GF-D8 (cell line): ENCODE measurements around the gene LRRC74B.
"Not testable (repeated sequence)": the region's sequence is repeated elsewhere in the genome, so short reads cannot be mapped to it uniquely, and the experiment has no call there.

ENCODE experiments used
- DNase-seq: peaks from one replicate; lab custom pipeline; 2025; lab: John Stamatoyannopoulos, UW

Gene LRRC74B

DNA sequence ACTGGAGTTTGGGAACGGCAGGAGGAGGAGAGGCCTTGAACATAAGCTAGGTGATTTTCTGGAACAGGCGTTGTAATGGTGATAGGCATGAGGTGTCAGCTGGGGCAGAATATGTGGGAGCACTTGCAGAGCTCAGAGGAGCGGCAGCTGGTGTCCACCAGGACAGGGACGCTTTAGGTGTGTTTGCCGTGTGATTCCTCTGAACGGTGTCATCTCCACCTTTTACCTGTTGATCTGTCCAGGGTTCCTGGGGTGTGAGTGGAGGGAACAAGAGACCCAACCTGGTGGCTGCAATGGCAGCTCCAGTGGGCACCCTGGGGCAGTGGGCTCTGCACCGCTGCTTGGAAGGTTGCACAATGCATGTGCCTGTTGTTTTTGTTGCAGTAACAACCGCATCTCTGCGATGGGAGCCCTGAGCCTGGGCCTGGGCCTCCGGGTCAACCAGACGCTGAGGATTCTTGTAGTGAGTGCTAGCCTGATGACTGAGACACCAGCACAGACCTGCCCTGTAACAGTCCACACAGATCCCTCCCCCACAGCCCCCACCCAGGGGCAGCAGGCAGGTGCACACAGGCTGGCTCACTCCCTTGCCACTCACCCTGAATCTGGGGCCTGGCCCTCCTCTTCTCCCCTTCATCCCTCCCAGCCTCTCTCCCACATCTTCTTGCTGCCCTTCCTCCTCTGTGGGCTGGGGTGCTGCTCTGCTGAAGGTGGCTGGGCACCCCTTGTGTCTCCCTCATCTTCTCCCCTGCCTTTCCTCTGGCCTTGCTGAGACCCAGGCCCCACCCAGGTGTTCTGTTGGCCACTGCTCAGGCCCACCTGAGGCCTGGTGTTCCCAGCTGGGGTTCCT lies 9.2 kb downstream of the LRRC74B start:
- no peak for DNase-seq

DNA sequence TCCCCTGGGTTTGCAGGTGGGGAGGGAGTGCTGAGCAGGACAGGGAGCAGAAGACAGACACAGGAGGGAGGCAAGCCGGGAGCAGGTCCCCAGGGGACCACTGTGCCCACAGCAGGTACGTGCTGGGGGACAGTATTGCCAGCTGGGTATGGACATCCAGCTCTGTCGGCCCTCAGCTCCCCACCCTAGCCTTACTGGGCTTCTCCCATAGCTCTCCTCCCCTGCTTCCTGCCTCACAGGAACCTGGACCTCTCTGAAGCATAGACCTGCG lies 9.8 kb downstream of the LRRC74B start:
- DNase-seq = no peak

DNA sequence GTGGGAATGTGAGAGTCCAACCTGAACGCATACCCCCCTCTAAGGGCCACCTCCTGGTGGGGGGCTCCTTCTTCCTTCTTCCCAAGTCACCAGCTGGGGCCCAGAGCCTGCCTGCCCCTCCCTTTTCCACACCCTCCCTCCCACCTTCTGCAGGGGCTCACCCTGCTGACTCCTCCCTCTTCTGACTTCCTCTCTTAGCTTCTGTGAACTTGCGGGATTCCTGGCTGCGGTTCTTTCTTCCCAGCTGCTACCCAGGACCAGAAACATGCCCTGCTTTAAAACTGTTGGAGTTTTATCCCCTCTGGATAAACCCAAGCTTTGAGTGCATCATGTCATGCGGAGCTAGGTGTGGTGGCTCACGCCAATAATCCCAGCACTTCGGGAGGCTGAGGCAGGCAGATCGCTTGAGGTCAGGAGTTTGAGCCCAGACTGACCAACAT lies 10.2 kb downstream of the LRRC74B start:
- DNase-seq = no peak

DNA sequence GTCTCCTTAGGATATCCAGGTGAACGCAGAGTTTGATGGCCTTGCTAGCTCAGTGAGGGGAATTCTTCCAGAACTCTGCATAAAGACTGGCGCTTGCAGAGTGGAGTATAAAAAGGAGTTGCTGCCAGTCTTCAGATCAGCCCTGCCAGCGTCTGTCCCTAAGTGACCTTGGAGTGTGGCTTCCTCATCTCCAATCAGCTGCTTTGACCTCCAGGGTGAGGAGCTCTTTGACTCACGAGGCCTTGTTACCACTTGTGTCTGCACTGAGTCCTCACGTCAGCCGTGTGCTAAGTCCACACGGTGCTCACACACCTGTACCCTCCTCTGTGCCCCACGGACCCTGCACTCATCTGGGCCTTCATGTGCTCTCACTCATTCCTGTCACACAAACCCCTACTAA lies 14.6 kb downstream of the LRRC74B start:
- not testable (repeated sequence) for DNase-seq

DNA sequence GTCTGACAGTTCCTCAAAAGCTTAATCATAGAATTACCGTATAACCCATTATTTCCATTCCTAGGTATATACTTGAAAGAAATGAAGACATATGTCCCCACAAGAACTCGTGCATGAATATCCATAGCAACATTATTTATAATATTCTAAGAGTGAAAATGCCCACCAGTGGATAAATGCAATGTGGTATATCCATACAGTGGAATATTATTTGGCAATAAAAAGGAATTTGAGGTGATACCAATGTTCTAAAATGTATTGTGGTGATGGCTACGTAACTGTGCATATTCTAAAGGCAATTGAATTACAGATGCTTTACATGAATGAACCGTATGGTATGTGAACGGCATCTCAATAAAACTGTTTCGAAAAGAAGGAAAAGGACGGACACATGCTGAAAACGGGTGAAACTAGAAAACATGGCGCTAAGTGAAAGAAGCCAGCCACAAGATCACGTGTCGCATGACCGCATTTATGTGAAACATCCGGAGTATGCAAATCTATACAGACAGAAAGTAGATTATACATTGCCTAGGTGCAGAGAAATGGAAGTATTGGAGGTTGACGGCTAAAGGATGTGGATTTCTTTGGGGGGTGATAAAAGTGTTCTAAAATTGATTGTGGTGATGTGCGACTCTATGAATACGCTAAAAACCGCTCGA lies 16.0 kb downstream of the LRRC74B start:
- DNase-seq = not testable (repeated sequence)

DNA sequence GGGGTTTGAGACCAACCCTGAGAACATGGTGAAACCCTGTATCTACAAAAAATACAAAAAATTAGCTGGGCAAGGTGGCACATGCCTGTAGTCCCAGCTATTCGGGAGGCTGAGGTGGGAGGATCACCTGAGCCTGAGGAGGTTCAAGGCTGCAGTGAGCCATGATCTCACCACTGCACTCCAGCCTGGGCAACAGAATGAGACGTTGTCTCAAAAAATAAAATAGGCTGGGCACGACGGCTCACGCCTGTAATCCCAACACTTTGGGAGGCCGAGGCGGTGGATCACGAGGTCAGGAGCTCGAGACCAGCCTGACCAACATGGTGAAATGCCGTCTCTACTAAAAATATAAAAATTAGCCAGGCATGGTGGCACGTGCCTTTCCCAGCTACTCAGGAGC lies 18.7 kb downstream of the LRRC74B start:
- not testable (repeated sequence) for DNase-seq

DNA sequence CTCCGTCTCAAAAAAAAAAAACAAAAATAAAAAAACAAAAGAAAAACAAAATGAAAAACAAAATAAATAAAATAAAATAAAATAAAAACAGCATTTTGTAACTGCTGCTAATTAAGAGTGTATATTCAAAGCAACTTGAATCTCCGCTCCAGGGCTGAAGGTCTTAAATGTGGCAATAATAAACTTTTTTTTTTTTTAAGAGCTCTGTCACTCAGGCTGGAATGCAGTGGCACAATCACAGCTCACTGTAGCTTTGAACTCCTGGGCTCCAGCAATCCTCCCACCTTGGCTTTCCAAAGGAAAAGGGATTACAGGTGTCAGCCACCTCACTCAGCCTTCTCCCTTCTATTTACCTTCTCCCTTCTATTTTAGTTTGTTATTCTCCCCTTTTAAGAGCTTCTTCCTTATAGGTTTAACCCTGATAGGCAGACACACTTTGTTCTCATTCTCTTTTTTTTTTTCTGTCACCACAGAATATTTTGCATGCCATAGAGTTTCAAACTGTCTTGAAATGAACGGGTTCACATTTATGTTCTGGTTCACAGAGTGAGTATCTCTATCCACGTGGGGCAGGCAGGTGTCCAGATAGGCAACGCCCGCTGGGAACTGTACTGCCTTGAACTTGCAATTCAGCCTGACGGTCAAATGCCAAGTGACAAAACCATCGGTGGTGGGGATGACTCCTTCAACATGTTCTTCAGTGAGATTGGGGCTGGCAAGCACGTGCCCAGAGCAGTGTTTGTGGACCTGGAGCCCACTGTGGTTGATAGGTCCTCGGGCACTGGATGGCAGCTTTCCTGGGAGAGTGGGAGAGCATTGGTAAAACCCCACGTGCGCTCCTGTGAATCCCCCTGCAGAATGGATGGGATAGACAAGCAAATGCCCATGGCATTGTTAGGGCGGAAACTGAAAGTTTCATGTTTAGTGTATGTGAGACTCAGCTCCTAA lies 19.4 kb downstream of the LRRC74B start:
- no peak for DNase-seq

DNA sequence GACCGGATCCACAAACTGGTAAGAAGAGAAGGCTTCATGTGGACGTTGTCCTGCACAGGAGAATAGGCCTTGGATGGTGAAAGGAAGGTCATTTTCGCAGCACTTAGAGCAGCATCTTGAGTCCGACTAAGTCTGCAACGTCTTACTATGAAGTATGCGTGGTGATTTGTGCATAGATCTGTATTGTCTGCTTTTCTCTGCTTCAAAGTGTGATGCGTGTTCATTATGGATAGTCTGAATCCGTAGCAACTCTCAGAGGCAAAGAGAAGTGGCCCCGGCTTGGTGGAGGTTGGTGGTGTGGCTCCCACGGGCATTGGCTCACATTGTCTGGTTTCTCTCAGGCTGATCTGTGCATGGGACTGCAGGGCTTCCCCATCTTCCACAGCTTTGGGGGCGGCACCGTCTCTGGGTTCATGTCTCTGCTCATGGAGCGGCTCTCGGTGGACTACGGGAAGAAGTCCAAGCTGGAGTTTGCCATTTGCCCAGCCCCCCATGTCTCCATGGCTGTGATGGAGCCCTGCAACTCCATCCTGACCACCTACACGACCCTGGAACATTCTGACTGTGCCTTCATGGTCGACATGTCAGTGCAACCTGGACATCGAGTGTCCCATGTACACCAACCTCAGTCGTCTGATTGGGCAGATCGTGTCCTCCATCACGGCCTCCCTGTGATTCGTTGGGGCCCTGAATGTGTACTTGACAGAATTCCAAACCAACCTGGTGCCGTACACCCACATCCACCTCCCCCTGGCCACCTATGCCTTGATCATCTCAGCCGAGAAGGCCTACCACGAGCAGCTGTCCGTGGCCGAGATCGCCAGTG lies 21.5 kb downstream of the LRRC74B start:
- no peak for DNase-seq

DNA sequence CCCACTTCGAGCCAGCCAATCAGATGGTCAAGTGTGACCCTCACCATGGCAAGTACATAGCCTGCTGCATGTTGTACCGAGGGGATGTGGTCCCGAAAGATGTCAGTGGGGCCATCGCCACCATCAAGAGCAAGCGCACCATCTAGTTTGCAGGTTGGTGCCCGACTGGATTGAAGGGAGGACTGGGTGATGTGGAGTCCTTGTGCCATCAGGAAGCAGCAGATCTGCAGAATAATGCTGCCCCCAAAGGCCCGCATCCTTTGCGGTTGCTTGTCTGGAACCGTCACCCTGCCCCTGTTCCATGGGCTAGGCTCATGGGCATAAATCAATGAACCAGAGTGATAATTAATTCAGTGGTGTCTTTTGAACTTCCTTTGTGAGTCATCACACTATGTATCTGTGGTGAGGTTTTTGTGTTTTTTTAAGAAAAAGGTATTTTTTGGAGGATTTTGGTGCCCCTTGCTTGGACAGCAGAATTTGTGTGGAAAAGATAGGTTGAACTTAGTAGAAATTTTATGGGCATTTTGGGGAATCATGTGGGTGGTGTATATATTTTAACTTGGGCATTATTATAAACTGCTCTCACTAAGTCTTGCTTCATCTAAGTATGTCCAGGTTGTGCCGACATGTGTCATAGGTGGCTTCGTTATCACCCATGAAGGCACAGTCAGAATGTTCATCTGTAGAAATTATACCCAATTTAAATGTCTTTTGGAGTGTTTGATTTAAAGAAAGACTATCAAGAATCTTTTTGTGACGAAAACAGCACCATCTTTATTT lies 22.3 kb downstream of the LRRC74B start:
- DNase-seq = no peak

DNA sequence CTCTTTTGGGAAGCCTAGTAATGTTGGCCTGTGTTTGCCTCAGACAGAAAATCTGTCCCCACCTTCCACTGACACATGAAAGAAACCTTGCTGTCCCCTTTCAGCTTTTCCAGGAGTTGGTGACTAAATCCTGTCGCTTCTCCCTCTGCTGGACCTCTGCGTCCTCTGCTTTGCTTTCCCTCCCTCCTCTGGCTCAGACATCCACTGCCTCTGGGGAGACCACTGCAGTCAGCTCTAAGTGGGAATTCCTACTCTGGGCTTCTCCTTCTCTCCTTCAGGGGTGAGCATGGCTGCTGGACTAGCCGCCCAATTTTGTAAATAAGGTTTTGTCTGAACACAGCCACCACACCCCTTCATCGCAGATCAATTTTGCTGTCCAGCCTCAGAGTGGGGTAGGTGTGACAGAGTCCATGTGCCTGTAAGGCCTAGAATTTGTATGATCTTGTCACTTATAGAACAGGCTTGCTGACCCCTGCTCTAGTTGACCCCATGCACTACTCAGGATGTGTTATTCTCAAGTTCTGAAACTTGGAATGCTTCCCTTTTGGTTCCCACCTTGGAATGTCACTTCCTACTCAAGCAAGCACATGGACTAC lies 23.0 kb downstream of the LRRC74B start:
- DNase-seq = no peak

DNA sequence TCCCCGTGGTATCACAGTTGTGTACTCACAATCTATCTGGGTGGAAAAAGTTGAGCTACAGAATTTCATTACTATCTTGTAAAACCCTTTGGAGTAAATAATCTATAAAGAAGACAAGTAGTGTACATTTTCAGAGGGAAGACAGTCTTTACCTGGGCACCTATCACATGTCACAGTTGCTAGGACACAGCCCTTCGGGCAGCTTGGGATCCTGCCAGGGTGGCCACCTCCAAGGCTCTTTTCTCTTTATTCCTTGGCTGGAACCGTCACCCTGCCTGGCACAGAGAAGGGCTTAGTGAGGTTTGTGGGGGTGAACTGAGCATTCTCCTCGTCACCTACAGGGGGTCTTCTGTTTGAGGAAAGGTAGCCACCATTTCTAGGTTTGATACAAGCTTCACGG lies 23.6 kb downstream of the LRRC74B start:
- no peak for DNase-seq

DNA sequence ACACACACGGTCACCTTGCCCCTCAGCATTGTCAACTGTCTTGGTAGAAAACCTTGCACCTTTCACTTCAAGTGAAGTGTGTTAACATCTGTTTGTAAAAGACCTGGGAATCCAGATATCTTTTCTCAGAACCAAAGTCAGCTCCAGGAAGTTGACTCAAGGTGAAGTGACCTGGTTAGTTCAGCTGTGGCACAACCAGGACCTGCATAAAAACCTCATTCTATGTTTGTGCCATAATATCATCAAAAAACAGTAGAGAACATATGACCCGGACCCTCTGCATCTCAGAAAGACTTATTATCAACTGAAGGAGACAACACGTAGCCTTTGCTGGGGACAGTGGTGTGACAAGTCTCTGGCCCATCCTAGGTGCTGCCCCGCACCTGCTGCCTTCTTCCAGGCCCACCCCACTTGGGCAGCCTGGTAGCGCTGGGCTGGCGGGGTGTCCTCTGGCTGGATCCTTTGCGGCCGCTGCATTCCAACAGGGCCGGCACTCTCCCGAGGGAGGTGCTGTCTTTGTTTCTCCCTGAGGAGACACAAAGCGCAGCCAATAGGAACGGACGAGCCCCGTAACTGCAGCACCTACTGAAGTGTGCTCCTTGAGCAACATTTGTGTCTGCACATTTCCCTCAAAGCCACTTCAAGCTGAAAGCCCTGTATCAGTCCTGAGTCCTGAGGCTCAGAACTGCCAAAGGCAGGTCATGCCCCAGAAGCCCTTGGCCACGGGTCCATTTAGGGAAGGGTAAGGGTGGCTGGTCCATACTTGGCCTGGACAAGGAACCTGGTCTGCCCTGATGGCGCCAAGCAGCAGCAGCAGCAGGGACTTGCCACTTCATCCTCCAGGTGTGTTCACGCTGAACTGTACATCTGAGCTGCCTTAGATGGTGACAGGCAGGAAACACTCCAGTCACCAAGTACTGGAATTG lies 25.2 kb downstream of the LRRC74B start:
- DNase-seq = no peak

DNA sequence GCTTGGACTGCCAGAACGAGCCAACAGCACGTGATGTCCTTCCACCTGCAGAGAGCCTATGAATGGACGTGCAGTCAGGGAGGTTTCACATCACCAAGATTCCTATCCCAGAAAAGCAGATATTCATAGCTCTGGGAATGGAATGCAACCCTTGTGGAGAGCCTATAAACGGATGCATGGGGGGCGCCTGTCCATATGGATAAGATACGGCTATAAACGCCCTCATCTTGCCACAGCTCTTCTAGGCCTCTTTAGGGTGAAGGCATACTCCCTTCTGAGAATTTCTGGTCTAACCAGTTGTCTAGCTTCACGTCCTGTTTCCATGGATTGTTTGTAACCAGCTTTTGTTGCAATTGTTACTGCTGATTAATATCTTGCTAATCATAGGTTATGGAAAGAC lies 26.1 kb downstream of the LRRC74B start:
- not testable (repeated sequence) for DNase-seq

DNA sequence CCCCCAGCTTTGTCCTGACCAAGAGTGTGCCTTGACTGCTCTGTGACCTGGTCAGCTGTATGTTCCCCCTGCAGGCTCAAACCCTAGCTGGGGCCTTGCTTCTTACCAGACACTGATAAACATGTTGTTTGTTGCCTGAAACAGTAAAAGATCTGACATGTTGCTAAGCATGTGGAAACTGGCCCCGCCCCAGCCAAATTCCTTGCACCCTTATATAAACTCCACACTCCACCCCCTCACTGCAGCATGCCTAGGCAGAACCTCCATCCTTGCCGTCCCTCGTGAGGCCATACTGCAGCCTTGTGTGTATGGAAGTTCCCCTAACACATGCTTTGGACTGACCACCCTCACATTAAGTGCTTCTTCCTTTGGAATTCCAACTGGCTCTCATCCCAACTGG lies 27.3 kb downstream of the LRRC74B start:
- no peak for DNase-seq

DNA sequence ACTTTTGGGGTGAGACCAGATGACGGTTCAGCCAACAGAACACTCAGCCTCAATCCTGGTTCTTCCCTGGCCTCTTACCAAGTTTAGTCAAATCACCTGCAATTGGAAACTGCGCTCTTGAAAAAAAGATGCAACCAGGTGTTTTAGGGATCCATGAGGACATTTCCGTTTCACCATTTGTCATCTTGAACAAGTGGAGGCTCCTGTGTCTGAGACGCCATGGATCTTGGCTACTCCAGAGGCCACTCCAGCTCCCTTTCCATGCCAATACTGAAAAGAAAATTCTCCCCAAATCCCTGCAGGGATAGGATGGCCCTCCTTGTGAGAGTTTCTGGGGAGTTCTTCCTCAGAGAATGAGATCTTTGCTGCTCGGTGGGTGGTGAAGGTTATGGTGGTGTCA lies 27.7 kb downstream of the LRRC74B start:
- no peak for DNase-seq

DNA sequence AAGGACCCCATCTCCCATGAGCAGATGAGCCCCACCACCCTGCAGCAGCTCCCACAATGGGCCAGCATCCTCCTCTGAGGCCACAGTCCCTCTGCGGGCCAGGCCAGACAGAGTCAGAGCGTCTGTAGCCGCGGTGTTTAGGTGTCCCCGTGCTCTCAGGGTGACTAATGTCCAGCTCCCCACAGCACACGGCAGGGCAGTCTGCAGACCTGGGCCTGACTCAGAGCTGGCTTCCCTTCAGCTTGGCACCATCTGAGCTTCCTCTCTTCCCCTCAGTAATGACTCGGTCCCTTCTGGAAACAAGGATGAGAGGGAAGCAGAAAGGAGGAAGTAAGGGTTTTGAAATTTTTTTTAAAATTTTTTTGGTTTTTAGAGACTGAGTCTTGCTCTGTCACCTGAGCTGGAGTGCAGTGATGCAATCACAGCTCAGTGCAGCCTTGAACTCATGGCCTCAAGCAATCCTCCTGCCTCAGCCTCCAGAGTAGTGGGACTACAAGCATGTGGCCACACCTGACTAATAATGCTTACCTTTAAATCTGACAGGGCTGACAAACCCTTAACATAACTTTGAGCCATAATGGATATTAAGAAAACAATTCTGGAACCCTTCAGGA lies 28.5 kb downstream of the LRRC74B start:
- no peak for DNase-seq

DNA sequence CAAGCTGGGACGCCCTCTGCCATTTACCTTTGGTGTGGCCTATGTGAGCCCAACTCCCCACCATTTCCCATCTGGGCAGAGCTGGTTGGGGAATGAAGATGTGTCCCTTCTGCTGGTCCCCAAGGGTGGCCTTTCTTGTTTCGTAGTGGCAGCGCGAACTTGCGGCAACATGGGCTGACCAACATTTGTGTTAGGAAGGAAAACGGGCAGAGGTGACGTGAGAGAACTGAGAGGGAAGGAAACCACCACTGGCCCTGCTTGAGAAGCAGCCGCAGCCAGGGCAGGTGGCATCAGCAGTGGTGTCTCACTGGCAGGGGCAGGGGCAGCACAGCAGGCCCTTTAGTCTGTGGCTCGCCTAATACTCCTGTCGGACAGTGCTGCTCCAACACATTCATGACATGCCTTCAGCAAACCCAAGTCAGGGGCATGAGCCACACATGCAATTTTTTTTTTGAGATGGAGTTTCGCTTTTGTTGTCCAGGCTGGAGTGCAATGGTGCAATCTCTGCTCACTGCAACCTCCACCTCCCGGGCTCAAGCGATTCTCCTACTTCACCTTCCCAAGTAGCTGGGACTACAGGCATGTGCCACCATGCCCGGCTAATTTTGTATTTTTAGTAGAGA lies 29.9 kb downstream of the LRRC74B start:
- DNase-seq = no peak

DNA sequence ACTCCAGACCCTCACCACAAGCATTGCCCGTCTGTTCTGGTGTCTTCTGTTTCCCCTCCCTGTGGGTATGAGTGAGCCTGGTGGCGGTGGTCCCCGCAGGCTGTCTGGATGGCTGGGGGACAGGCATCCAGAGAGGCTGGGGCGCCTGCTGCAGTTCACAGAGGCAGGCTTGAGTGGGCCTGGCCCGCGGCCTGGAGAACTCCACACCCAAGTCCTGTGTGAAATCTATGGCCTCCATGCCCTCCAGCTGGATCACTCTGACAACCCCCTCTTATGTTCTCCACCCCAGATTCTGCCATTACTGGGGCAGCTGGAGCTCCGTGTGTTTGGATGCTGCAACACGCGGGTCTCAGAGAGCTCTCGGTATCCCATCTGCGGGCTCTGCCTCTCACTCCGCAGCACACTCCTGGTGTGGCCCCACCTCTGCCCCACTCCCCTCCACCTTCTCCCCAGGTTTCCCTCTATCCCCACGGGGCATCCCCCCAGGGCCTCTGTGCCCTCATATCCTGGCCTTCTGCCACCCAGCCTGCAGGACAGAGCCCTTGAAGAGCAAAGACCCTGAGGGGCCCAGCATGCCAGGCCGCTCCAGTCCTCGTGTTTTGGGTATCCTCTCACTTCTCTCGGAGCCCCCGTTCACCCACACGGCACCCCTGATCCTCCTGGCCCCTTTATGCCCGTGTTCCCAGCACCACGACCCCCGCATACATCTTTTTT lies 31.3 kb downstream of the LRRC74B start:
- DNase-seq = no peak
